ENCODE results near the gene CDK5RAP2.

- no peak for TF ChIP-seq POLR2A (IDR thresholded peaks at IDR 0.05)
- no peak for TF ChIP-seq CTCF (IDR thresholded peaks at IDR 0.05)
Observed at GRCh38 chr9:120608421-120608820, 28.5 kb upstream of the CDK5RAP2 start.
